Mesodermal cell (in vitro differentiated cells): ENCODE measurements around the gene GLDN.

Experiments
- H3K27ac ChIP-seq: 2 replicates; pipeline ENCODE4 v1.7.0; 2013; ENCODE audit warnings: mild to moderate bottlenecking, low read depth, low read length, moderate library complexity; ENCODE audit not compliant: severe bottlenecking
- H3K36me3 ChIP-seq: 2 replicates; pipeline ENCODE4 v1.7.1; 2013; ENCODE audit warnings: mild to moderate bottlenecking, low read length, moderate library complexity; ENCODE audit not compliant: control insufficient read depth, insufficient read depth
- H3K4me1 ChIP-seq: one replicate; pipeline ENCODE4 v1.7.1; 2013; ENCODE audit warnings: mild to moderate bottlenecking, low read length; ENCODE audit not compliant: insufficient read depth, control insufficient read depth, poor library complexity, severe bottlenecking
- H3K4me3 ChIP-seq: 2 replicates; pipeline ENCODE4 v1.7.0; 2013; ENCODE audit warnings: low read length, control low read depth, mild to moderate bottlenecking; ENCODE audit not compliant: insufficient read depth, poor library complexity, severe bottlenecking; ENCODE audit errors: extremely low read depth
- H3K9me3 ChIP-seq: 2 replicates; pipeline ENCODE4 v1.7.1; 2013; ENCODE audit warnings: mild to moderate bottlenecking, low read length, moderate library complexity; ENCODE audit not compliant: control insufficient read depth
- WGBS, 2 experiments: methylation state at CpG; one replicate each; pipeline ENCODE4 v1.1.5; 2013; ENCODE audit warnings: missing lambda C conversion rate in 2 of 2; ENCODE audit not compliant: insufficient coverage in 2 of 2; 5-methylcytosine and 5-hydroxymethylcytosine counted together

GLDN gene

DNA sequence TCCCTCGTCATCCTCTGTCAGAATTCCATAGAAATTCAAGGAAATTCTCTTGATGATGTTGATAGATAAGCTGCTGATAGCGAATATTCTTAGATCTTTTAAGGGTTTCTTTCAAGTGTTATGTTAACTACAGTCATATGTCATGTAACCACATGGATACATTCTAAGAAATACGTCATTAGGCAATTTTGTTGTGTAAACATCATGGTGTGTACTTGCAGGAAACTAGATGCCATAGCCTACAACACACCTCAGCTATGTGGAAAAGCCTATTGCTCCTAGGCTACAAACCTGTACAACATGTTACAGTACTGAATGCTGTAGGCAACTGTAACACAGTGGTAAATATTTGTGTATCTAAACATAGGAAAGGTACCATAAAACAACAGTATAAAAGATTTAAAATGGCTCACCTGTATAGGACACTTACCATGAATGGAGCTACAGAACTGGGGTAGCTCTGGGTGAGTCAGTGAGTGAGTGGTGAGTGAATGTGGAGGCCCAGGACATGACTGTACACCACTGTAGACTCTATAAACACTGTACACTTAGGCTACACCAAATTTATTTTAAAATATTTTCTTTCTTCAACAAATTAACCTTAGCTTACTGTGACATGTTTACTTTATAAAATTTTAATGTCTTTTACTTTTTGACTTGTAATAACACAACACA lies 34.6 kb downstream of the GLDN start:
- WGBS, 2 experiments, result 89% methylated on average over 1 of the region's 3 CpGs; no CpG with 5 or more reads in 1 of the 2 experiments
- H3K4me1 ChIP-seq, result no peaks in the 10 kb centered on the region
- no peaks in the 10 kb centered on the region for H3K36me3 ChIP-seq
- H3K27ac ChIP-seq, result no peak overlapping the region
- no peak overlapping the region for H3K4me3 ChIP-seq
- no peaks in the 10 kb centered on the region for H3K9me3 ChIP-seq

DNA sequence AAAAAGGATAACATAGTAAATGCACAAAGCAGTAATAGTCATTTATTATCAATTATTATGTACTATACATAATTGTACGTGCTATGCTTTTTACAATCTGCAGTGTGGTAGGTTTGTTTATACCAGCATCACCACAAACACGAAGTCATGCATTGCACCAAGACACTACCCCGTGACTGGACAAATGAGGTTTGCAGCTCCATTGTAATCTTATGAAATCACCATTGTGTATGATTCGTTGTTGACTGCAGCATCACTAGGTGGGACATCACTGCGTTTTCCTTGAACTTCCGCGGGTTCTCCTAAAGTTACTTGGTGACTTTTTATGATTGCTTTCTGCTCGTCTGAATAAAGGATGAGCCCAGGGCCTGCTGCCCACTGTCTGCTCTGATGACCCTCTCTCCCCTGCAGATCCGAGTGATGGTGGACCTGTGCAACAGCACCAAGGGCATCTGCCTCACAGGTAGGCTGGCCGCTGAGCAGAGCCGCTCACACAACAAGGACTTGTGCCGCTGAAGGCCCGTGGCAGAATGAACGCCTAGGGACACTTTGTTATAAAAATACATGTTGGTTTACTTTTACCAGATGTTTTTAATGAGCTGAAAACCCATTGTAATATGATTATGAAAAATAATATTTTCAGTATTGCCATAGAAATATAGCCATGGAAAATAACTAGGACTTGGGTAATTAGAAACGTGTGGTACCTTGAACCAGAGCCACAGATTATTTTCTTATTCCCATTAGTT lies 35.8 kb downstream of the GLDN start:
- no peaks in the 10 kb centered on the region for H3K4me1 ChIP-seq
- H3K4me3 ChIP-seq, result no peak overlapping the region
- no peaks in the 10 kb centered on the region for H3K9me3 ChIP-seq
- no peak overlapping the region for H3K27ac ChIP-seq
- no peaks in the 10 kb centered on the region for H3K36me3 ChIP-seq
- 94 to 98% methylated on average over 7 to 12 of the region's 15 CpGs for WGBS, 2 experiments

DNA sequence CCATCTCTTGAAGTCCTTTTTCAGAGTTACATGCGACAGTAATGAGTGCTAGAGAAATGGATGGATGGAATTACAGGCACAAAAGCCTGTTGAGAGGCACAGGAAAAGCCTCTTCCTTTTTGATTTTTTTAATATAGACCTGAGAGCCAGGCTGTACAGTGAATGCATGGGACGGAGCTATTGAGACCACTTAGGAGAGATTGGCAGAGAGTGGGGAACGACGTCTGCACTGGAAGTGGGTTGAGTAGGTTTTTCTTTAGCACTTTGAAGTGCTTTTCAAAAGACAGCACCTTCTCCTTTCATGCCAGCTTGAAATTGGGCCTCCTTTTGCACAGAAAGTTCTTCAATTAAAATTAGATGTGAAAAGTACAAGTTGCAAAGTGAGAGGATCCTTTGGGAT lies 37.0 kb downstream of the GLDN start:
- no peaks in the 10 kb centered on the region for H3K4me1 ChIP-seq
- H3K9me3 ChIP-seq, result no peaks in the 10 kb centered on the region
- WGBS, 2 experiments, result 89 to 100% methylated on average over 1 to 3 of the region's 4 CpGs
- H3K4me3 ChIP-seq, result no peak overlapping the region
- H3K36me3 ChIP-seq, result no peaks in the 10 kb centered on the region
- no peak overlapping the region for H3K27ac ChIP-seq

DNA sequence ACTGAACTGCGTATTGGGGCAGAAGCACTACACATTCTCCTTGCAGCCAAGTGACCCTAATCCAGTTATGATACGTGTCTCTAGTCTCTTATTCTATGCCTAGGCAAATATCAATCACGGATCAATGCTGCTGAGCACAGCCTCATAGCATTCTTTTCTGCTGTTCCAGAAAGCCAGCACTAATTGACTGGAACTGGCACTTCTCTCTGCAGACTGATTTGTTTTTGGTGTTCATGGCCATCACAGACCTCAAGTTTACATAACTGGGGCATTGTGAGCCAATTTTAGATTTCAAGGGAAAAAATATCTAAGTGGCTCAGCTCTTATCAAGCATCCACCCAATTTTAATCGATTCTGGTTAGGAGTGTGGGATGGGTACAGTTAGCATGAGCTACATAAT lies 37.9 kb downstream of the GLDN start:
- no peaks in the 10 kb centered on the region for H3K36me3 ChIP-seq
- WGBS, 2 experiments, result 83 to 93% methylated on average over 2 to 3 of the region's 4 CpGs

DNA sequence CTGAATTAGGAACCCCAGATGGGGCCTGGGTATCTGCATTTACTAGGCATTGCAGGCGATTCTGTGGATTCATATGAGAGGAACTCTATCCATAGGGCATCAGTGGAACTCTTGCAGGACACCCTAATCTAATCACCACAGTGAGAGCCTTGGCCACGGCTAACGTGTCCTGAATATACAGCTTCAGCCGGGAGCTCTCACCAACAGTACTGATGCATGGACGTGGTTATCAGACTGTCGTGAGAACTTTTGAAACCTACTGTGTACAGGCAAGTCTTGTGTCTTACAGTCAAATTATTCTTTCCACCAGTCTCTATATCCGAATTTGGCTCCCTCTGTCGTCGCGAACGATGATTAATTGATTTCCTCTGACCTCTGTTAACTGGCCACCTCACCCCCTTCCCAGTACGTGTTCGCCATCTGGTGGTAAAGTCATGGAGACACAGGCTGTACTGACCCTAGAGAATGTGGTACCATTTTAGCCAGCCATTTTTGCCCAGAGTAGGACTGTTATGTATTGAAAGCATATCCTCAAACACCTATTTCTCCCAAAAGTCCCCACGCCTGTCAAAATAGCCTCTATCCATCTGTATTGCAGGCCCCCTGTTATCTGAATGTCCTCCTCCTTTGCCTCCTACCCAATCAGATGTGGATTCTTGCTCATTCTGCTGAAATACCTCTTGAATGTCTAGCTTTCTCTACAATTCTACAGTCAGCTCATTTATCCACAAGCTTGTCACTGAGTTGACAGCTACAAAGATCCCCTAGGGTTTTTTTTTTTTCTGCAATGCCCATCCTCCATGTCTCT lies 39.7 kb downstream of the GLDN start:
- WGBS, 2 experiments, result 37 to 42% methylated on average over 11 to 12 of the region's 14 CpGs
- no peaks in the 10 kb centered on the region for H3K36me3 ChIP-seq
- H3K4me1 ChIP-seq, result no peaks in the 10 kb centered on the region
- no peak overlapping the region for H3K27ac ChIP-seq
- H3K4me3 ChIP-seq, result no peak overlapping the region
- H3K9me3 ChIP-seq, result no peaks in the 10 kb centered on the region

More for the DNA sequence above, 37.9 kb downstream of the GLDN start:
- Histone ChIP-seq H3K4me1 (no peaks in the 10 kb centered on the region), H3K27ac (no peak overlapping the region), H3K9me3 (no peaks in the 10 kb centered on the region), H3K4me3 (no peak overlapping the region)

DNA sequence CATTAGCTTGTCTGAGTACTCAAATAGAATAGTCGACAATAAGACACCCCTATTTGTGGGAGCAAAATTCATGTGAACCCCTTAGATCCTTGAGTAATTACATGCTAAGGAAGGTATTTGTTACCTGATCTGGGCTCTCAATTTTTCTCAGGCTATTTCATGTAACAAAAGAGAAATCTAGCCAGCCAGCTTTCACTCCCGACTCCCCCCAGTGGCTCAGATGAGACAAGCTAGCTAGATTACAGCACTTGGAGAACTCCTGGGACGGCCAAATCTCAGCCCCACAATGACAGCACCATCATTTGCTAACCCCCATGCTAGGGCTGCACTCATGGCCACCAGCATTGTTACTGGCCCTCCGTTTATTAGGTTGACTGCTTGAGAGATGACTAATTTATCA lies 41.3 kb downstream of the GLDN start:
- no peaks in the 10 kb centered on the region for H3K9me3 ChIP-seq
- H3K36me3 ChIP-seq, result no peaks in the 10 kb centered on the region
- no peak overlapping the region for H3K4me3 ChIP-seq
- H3K4me1 ChIP-seq, result no peaks in the 10 kb centered on the region
- 20 to 37% methylated on average over 3 of the region's 4 CpGs for WGBS, 2 experiments
- H3K27ac ChIP-seq, result no peak overlapping the region

DNA sequence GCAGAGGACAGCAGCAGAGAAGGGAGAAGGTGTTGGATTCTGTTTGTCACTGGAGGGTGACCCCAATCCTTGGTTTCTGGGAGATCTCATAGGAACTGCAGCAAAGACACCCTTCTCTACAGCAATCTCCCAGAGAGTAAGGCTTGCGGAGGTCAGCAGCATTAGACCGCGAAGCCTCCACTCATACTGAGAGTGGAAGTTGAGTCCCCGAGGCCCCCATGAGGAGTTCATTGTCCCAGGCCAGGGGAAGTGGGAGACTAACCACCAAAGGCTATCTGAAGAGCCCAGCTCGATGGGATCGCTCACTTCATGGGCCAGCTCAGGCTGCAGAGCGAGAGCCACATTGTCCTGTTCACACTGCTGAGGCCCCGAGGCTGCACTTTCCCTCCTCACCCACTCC lies 44.6 kb downstream of the GLDN start:
- Histone ChIP-seq H3K4me1 (no peaks in the 10 kb centered on the region), H3K36me3 (no peaks in the 10 kb centered on the region), H3K27ac (no peak overlapping the region), H3K9me3 (no peaks in the 10 kb centered on the region), H3K4me3 (no peak overlapping the region)
- 93 to 94% methylated on average over 5 to 8 of the region's 8 CpGs for WGBS, 2 experiments

DNA sequence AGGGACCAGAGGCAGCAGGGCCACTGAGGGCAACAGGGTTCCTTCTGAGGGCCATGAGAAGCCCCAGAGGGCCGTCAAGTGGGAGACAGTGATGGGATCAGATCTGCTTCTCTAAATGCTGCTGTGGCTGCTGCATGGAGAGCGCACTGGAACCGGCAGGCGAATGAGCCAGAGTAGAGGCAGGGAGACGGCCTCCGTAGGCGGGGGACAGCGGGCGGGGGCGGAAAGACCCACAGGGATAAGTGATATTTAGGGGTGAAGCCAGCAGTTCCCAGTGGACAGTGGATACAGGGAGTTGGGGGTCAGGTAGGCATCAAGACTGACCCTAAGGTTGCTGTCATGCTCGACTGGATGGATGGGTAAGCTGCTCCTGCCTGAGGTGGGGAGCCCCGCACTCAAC lies 45.0 kb downstream of the GLDN start:
- Histone ChIP-seq H3K4me3 (no peak overlapping the region), H3K9me3 (no peaks in the 10 kb centered on the region), H3K36me3 (no peaks in the 10 kb centered on the region), H3K27ac (no peak overlapping the region), H3K4me1 (no peaks in the 10 kb centered on the region)
- 89 to 98% methylated on average over 7 to 12 of the region's 12 CpGs for WGBS, 2 experiments

DNA sequence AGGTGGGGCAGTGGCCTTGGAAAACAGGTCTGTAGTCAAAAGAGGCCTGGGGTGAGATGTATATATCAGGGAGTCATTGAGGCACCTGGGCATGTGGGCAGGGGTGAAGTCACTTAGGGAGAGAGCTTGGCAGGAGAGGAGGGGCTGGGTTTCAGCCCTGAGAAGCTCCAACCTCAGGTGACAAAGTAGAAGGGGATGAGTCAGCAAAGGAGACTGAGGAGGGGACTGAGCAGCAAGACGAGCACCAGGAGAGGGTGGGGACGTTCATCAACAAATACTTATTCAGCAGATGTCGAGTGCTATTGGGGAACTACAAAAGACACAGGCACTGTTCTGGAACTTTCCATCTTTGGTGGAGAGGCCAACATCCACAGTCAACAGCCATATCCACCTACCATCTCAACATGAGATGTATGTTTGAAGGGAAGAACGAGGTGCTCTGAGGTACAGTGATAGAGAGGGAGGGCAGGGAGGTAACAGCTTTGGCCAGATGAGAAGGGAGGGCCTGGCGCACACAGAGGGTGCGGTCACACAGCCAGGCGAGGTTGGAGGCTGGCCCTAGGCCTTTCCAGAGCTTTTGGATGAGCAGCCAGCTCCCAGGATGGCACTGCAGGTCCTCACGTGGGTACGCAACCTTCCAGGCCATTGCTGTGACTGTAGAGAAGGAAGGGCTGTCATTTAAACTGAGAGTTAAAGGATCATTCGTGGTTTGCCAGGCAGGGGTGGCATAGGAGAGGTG lies 45.7 kb downstream of the GLDN start:
- no peak overlapping the region for H3K4me3 ChIP-seq
- no peak overlapping the region for H3K27ac ChIP-seq
- H3K4me1 ChIP-seq, result no peaks in the 10 kb centered on the region
- H3K9me3 ChIP-seq, result no peaks in the 10 kb centered on the region
- H3K36me3 ChIP-seq, result no peaks in the 10 kb centered on the region
- 93 to 98% methylated on average over 5 to 7 of the region's 10 CpGs for WGBS, 2 experiments

DNA sequence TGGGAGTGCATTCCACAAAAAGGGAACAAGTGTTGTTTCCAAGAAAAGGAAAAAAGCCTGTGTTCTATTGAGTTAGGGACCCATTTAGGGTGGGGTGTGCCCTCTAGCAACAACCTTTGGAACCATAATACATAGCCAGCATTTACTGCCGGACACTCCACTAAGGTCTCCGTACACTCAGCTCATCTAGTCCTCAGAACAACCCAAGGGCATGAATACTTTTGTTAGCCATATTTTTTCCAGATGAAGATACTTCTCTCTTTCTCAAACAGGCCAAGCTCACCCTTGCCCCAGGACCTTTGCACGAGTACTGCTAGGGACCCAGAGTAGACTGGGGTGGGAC lies 46.2 kb downstream of the GLDN start:
- H3K9me3 ChIP-seq, result no peaks in the 10 kb centered on the region
- WGBS, 2 experiments, result 94 to 100% methylated on average over 2 to 3 of the region's 3 CpGs
- H3K27ac ChIP-seq, result no peak overlapping the region
- no peak overlapping the region for H3K4me3 ChIP-seq
- no peaks in the 10 kb centered on the region for H3K36me3 ChIP-seq
- H3K4me1 ChIP-seq, result no peaks in the 10 kb centered on the region
